H54 (cell line): ENCODE results near the gene DR1.
"Not testable (repeated sequence)": the region's sequence is repeated elsewhere in the genome, so short reads cannot be mapped to it uniquely, and the experiment has no call there.

Experiments
- DNase-seq: peaks from one replicate; pipeline ENCODE4 v3.0.0; 2011; ENCODE audit warnings: low spot score, mixed read lengths; ENCODE audit not compliant: insufficient read length
- FAIRE-seq: peaks from 3 replicates; lab custom pipeline; 2011; peaks lifted over from hg19 to GRCh38; lab: Jason Lieb, UNC
- POLR2A ChIP-seq: IDR thresholded peaks from 2 replicates; pipeline ENCODE4 v1.6.1; 2011; ENCODE audit warnings: low read depth, mild to moderate bottlenecking, low read length

The DR1 gene

GRCh38 chr1:93348104-93348728, 2.5 kb downstream of the DR1 start:
- DNase-seq: no peak
- peak; percentile 15 for FAIRE-seq
- no peak for TF ChIP-seq POLR2A

GRCh38 chr1:93349231-93350135, 3.8 kb downstream of the DR1 start:
- no peak for DNase-seq
- peak; percentile 75 for FAIRE-seq
- no peak for TF ChIP-seq POLR2A

GRCh38 chr1:93350322-93350721, 4.6 kb downstream of the DR1 start:
- DNase-seq: no peak
- TF ChIP-seq POLR2A: no peak
- peak; percentile 38 for FAIRE-seq

- no peak for TF ChIP-seq POLR2A
- DNase-seq: no peak
- no peak for FAIRE-seq
Observed at GRCh38 chr1:93350875-93351274, 5.2 kb downstream of the DR1 start.

- not testable (repeated sequence) for FAIRE-seq
Observed at GRCh38 chr1:93351346-93351745, 5.6 kb downstream of the DR1 start.

GRCh38 chr1:93352376-93352775, 6.7 kb downstream of the DR1 start:
- TF ChIP-seq POLR2A: no peak
- no peak for FAIRE-seq
- DNase-seq: no peak

More at GRCh38 chr1:93351346-93351745, 5.6 kb downstream of the DR1 start:
- DNase-seq: not testable (repeated sequence)

GRCh38 chr1:93353286-93353685, 7.6 kb downstream of the DR1 start:
- DNase-seq: no peak
- no peak for FAIRE-seq
- no peak for TF ChIP-seq POLR2A

- no peak for DNase-seq
- no peak for FAIRE-seq
- no peak for TF ChIP-seq POLR2A
Observed at GRCh38 chr1:93354749-93355148, 9.0 kb downstream of the DR1 start.

- FAIRE-seq (no peak), DNase-seq (no peak)
- no peak for TF ChIP-seq POLR2A
Observed at GRCh38 chr1:93357242-93357641, 11.5 kb downstream of the DR1 start.

- TF ChIP-seq POLR2A: no peak
- FAIRE-seq: no peak
Observed at GRCh38 chr1:93358293-93358692, 12.6 kb downstream of the DR1 start.

GRCh38 chr1:93360111-93360510, 14.4 kb downstream of the DR1 start:
- DNase-seq (no peak), FAIRE-seq (peak; percentile 27)
- TF ChIP-seq POLR2A: no peak

More at GRCh38 chr1:93358293-93358692, 12.6 kb downstream of the DR1 start:
- no peak for DNase-seq

- no peak for DNase-seq
- no peak for TF ChIP-seq POLR2A
- no peak for FAIRE-seq
Observed at GRCh38 chr1:93362237-93362636, 16.5 kb downstream of the DR1 start.

GRCh38 chr1:93365813-93366212, 20.1 kb downstream of the DR1 start:
- no peak for TF ChIP-seq POLR2A
- no peak for DNase-seq
- FAIRE-seq: peak; percentile 64

GRCh38 chr1:93369734-93370133, 24.0 kb downstream of the DR1 start:
- FAIRE-seq (no peak), DNase-seq (no peak)
- no peak for TF ChIP-seq POLR2A
